GM12801 (cell line): ENCODE data around the gene KPNB1.

Experiments
- CTCF ChIP-seq: IDR thresholded peaks from one replicate; pipeline ENCODE4 v1.5.1; 2011; ENCODE audit warnings: control low read depth; ENCODE audit not compliant: insufficient read length; ENCODE audit errors: extremely low read depth

The KPNB1 gene

DNA sequence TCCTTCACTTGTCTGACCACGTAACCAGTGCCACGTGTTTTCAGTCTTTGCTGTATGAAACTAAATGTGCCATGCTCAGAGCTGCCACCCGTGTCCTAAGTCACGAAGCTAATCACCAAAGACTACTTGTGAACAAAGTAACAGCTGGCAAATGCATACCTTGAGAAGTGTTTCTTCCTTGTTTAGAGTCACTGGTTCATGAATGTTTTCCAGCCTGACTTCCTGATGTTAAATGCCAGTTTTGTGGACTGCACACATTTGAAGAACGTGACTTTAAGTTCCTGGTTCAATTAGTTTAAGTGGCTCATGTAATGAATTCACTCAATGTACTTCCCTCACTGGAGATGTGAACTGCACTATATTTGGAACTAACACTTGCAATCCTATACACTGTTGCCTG lies 19.9 kb upstream of the KPNB1 start:
- no peak for TF ChIP-seq CTCF

- TF ChIP-seq CTCF, result no peak
Measured at GRCh38 chr17:47630614-47631013, 19.1 kb upstream of the KPNB1 start.

DNA sequence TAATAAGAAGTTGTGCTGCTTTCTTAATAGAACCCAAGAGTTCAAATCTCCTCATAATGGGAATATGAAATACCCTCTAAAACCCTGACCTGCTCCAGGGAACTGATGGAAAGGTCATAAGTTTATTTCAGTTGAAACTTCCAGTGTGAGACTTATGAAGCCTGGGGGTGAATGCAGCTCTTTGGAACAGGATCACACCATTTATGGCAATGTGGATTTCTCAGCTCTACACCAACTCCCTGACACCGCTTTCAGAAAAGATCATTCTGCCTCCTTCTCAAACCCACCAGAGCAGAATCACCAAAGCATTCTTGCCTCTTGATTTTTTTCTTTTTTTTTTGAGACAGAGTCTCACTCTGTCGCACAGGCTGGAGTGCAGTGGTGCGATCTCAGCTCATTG lies 16.7 kb upstream of the KPNB1 start:
- TF ChIP-seq CTCF, result no peak

DNA sequence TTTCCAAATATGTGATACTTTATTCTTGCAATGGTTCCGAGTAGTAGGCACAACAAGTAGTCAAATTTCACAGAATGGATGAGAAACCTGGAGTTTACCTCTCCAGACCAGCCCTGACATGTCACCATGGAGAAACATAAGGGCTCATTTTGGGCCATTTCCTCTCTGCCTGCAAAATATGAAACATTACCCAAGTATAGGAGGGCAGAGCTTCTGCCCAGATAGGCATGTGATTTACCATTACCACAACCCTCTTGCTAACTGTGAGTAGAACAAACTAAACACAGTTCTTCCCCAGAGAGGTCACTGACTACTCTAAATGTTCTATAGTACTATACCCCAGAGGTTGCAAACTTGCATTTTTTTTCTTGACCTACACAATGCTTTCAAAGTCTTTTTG lies 15.7 kb upstream of the KPNB1 start:
- no peak for TF ChIP-seq CTCF

GRCh38 chr17:47634870-47635269 lies 14.8 kb upstream of the KPNB1 start:
- no peak for TF ChIP-seq CTCF

- no peak for TF ChIP-seq CTCF
Measured at GRCh38 chr17:47635734-47636133, 14.0 kb upstream of the KPNB1 start.

- TF ChIP-seq CTCF, result no peak
Measured at GRCh38 chr17:47636273-47637030, 13.3 kb upstream of the KPNB1 start.
